ENCODE measurements around the gene HCCS.

The HCCS gene

GRCh38 chrX:11171956-11172355 is 60.8 kb downstream of the HCCS start:
- no peak for TF ChIP-seq POLR2AphosphoS5 (IDR thresholded peaks at IDR 0.05; ENCODE audit: low read depth, low read length)
- TF ChIP-seq TAF1 (IDR thresholded peaks at IDR 0.05; ENCODE audit: borderline replicate concordance, insufficient read depth, low read length), result no peak
- TF ChIP-seq SIN3A (IDR thresholded peaks at IDR 0.05; ENCODE audit: borderline replicate concordance, insufficient read depth, low read length), result no peak
- no peak for TF ChIP-seq FOXP2 (optimal IDR thresholded peaks at IDR 0.05; ENCODE audit: borderline replicate concordance, extremely low read depth, extremely low read length, insufficient read depth)
- TF ChIP-seq REST (IDR thresholded peaks at IDR 0.05; ENCODE audit: insufficient read depth in 1 of 2, low read depth in 2 of 2, low read length in 2 of 2), result no peak

- no peak for TF ChIP-seq SIN3A (IDR thresholded peaks at IDR 0.05; ENCODE audit: borderline replicate concordance, insufficient read depth, low read length)
- TF ChIP-seq REST (IDR thresholded peaks at IDR 0.05; ENCODE audit: insufficient read depth in 1 of 2, low read depth in 2 of 2, low read length in 2 of 2), result no peak
- no peak for TF ChIP-seq TAF1 (IDR thresholded peaks at IDR 0.05; ENCODE audit: borderline replicate concordance, insufficient read depth, low read length)
- TF ChIP-seq POLR2AphosphoS5 (IDR thresholded peaks at IDR 0.05; ENCODE audit: low read depth, low read length), result no peak
- TF ChIP-seq FOXP2 (optimal IDR thresholded peaks at IDR 0.05; ENCODE audit: borderline replicate concordance, extremely low read depth, extremely low read length, insufficient read depth), result no peak
Observed at GRCh38 chrX:11172415-11172814, 61.3 kb downstream of the HCCS start.

All from PFSK-1 (cell line).